Stimulated activated CD8-positive, alpha-beta memory T cell treated with anti-CD3 and anti-CD28 coated beads, Interleukin-15, amount 100 ng/mL, for 48 hours (primary cell): Measurements from ENCODE around the gene BCKDHB.
"Not testable (repeated sequence)": the region's sequence is repeated elsewhere in the genome, so short reads cannot be mapped to it uniquely, and the experiment has no call there.

ENCODE experiments used
- DNase-seq, 2 donors: peaks; one replicate each; pipeline ENCODE4 v3.0.0-alpha.2; 2020; ENCODE audit warnings: low read depth in 2 of 2

BCKDHB gene

GRCh38 chr6:80206758-80207157, 100.3 kb downstream of the BCKDHB start:
- DNase-seq = no peak

DNA sequence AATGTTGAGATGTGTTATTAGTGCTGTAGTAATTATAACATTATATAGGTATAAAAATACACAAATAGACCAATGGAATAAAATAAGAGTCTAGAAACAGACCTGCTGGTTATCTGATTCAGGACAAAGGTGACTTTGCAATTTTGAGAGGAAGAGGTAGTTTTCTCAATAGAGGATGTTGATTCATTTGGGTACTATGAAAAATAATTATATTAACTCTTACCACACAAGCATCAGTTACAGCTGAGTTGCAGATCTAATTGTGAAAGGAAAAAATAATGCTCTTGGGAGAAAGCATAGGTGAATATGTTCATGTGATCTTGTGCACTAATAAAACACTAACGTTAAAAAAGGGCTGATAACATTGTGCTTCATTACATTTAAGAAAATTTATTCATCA, 103.0 kb downstream of the BCKDHB start:
- no peak for DNase-seq

DNA sequence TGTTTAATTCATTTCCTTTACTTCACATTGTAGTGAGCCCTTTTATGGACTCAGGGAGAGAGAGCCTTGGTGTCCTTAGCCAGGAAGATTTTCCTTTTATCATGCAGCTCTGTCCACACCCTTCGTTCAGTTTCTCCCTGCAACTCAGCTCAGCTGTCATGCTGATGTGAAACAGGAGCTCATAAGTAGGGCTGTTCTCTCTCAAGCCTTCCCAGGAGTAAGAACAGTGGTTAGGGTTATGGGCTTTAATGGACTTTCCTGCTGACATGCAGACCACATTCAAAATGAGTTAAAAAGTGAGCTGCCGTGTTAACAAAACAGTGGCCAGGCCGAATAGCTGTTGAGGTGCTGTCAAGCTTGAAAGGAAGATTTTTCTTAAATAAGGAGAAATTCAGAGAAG, 104.1 kb downstream of the BCKDHB start:
- DNase-seq = no peak

DNA sequence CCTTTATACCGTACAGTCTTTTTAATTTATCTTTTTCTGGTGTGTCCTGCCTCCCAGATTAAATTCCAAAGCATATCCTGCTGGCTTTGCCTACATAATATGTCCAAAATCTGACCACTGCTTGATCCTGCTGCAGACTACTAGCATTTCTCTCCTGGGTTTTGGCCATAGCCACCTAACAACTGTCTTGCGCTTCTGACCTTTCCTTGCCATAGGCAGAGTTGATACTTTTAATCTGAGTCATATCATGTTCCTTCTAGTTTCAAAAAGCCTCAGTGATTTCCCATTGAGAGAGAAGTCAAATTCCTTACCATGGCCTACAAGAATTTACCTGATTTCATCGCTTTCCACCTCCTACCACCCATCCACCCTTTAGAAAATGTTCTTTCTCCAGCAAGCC, 104.8 kb downstream of the BCKDHB start:
- DNase-seq = no peak

DNA sequence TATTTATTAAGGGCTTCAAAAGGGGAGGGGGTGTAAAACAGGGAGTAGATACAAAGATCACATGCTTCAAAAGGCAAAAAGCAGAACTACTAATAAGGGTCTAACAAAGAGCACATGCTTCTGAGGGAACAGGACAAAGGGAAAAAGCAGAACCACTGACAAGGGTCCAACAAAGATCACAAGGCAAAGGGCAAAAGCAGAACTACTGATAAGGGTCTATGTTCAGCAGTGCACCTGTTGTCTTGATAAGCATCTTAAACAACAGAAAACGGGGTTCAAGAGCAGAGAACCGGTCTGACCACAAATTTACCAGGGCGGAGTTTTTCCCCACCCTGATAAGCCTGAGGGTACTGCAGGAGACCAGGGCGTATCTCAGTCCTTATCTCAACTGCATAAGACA, 105.4 kb downstream of the BCKDHB start:
- not testable (repeated sequence) for DNase-seq

DNA sequence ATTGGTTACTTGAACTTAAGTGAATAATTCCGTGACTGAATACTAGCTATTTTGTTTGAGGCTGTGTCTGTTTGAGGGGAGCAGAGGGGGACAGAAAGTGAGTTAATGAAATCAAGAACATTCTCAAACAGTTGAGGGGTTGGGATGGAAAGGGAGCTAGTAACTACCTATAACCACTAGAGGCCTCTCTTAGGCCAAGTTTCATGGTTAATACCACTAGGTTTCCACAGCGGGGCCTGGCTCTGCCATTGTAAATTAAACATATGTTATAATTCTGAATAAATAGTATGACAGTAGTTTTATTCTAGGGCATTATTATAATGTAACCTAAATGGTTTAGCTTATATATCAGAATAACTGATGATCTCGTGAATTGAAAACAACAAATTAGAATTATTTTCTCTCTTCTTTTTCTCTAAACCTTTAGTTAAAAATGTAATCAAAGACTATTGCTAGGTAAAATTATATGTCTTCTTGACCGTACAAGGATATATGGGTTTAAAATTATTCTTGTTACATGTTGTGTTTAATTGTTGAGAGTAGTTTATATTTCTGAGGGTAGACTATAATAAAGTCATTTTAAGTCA, 108.1 kb downstream of the BCKDHB start:
- no peak for DNase-seq

- no peak for DNase-seq
Observed at GRCh38 chr6:80215063-80215462, 108.6 kb downstream of the BCKDHB start.

DNA sequence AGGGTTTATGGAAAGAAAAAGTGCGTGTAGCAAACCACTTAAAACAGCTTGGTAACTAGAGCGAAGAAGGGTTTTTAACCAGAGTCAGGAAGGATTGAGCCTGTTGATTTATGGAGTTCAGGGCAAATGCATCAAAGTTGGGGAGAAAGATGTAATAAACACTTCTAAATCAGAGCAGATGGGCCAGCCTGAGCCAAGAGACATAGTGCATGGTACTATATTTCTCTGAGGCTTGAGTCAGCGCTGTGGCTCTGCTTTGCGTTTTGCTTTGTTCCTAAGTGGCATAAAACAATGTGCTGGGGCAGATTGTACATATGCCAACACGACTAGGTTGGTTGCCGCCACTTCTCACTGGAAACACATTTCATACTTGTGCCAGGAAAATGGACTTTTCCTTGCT, 111.3 kb downstream of the BCKDHB start:
- no peak for DNase-seq

GRCh38 chr6:80223743-80224212, 117.3 kb downstream of the BCKDHB start:
- no peak for DNase-seq

DNA sequence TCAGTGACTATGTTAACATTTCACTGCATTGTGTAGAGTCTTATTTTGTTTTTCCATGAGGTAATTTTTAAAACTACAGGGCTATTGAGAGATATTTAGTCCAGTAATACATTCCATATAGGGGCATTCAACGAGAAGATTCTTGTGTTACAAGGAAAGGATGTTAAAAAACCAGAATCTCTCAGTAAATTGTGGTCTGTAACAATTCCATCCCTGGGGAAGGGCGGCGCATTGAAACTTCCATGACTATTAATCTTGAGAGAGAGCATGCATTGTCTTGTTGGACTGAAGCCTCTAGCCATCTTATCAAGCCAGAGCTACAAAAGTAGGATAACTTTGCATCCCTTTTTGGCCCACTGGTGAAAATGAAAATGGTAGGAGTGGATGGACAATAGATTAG, 119.7 kb downstream of the BCKDHB start:
- DNase-seq = no peak

GRCh38 chr6:80226699-80227098, 120.2 kb downstream of the BCKDHB start:
- DNase-seq = no peak

GRCh38 chr6:80227545-80228105, 121.2 kb downstream of the BCKDHB start:
- DNase-seq = no peak

DNA sequence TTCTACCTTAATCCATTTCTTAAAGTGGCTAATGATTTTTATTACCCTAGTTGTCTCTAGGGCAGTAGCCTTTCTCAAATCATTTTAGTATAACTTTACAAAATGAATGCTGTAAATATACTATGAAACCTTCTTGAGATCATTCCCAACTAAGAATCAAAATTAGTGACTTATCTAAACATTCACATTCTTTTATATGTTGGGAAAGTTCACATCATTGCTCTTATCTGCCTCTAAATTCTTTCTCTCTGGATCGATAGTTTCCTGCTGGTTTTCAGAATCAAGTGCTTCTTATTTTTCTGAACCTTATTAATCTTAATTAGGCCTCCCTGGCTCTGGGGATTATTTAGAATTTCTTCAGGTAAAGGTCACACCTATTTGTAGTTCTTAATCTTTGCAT, 126.8 kb downstream of the BCKDHB start:
- no peak for DNase-seq

GRCh38 chr6:80233958-80234357, 127.5 kb downstream of the BCKDHB start:
- DNase-seq = no peak

- DNase-seq = no peak
Observed at GRCh38 chr6:80234401-80234800, 127.9 kb downstream of the BCKDHB start.

GRCh38 chr6:80234908-80235307, 128.4 kb downstream of the BCKDHB start:
- no peak for DNase-seq

DNA sequence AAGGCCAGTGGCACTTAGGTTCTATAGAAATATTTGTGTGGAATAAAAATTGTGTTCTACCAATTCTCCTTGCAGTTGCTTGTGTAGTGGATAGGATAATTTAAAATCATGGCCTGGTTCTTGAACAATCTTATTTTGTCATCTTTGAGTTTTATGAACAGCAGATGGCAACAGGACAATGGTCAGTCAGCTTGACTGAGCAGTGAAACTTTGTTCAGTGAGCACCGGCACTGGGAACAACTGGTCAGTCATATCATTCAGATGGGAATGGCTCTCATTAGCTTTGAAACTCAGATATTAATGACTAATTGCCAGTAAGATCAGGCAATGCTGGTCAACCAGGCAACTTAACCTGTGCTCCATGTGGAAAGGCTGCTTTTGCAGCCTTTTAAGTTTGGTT, 129.2 kb downstream of the BCKDHB start:
- no peak for DNase-seq

- DNase-seq = not testable (repeated sequence)
Observed at GRCh38 chr6:80238754-80239153, 132.3 kb downstream of the BCKDHB start.

DNA sequence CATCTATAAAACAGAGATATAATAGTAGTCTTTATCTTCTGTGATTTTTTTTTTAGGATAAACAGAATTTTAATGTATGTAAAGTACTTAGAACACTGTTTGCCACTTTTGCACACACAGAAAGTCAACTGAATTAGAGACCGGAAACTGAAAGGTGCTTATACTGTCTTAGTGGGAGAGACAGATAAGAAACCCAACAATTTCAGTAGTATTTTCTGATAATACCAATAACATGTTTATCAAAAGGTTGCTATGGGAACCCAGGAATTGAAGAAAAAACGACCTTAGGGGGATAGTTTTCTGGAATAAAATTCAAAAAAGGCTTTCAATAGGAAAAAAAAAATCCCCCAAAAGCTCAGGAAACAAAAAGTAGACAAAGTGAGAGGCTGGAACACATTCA, 138.6 kb downstream of the BCKDHB start:
- no peak for DNase-seq

DNA sequence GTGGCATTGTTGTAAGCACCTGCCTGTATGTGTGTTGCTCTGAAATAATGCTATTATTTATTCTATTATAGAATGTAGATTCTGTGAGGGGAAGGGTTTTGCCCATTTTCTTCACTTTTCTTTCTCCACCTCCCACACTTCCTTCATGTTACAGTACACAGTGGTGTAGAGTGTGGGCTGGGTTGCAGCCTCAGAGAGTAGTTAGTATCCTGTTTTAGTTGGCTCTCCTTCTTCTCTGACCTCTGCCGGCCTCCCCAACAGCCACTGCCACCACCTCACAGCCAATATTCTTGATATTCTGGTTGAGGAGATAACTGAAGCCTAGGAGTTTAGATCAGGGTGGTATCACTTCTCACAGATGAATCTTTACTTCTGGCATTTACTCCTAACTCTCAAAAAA, 143.4 kb downstream of the BCKDHB start:
- no peak for DNase-seq

GRCh38 chr6:80250391-80250997, 144.0 kb downstream of the BCKDHB start:
- DNase-seq = no peak

GRCh38 chr6:80251321-80251720, 144.8 kb downstream of the BCKDHB start:
- no peak for DNase-seq

DNA sequence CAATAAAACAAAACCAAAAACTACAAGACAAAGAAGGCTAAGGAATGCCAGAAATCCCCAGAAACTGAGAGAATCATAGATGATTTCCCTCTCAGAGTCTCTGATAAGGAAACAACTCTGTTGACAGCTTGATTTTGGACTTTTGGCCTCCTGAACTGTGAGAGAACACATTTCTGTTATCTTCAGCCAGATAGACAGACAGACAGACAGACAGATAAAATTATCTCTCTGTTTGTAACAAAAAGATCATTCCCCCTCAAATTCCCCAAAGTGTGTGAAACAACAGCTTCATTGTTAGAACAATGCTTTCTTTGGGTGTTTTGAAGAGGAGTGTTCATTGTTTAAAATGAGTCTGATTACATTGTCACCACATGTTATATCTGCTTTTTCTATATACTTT, 148.2 kb downstream of the BCKDHB start:
- DNase-seq = no peak

DNA sequence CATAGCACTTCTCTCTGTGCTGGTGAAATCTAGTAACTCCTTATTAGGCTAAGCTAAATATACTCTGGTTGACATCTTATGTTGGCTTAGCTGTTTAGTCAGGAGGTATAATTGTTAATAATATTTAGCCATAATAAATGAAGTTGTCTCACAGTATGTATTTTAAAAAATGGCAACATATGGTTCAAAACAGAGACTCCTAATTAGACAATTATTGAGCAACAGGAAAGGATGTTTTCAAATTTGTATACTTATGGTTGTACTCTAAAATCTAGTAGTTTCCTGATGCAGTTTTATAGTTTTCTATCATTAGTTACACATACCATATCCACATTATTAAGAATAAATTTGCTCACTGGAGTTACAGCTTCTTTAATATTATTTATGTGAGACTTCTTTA, 150.2 kb downstream of the BCKDHB start:
- DNase-seq = no peak
